ENCODE data around the gene TSPO. TPM values are rescaled to one million over a fixed set of nuclear protein-coding genes. Genes with fewer than 3 reads are reported as not detected.
A peak's percentile ranks its signal among the peaks of the same experiment; 100 is the strongest.

Gene TSPO
- total and polyA plus RNA-seq, 2 of the 13 experiments (the other 11 are each of a cell fraction or from before 2014, with no cell fraction given), result 0.46 to 1.4 TPM

DNA sequence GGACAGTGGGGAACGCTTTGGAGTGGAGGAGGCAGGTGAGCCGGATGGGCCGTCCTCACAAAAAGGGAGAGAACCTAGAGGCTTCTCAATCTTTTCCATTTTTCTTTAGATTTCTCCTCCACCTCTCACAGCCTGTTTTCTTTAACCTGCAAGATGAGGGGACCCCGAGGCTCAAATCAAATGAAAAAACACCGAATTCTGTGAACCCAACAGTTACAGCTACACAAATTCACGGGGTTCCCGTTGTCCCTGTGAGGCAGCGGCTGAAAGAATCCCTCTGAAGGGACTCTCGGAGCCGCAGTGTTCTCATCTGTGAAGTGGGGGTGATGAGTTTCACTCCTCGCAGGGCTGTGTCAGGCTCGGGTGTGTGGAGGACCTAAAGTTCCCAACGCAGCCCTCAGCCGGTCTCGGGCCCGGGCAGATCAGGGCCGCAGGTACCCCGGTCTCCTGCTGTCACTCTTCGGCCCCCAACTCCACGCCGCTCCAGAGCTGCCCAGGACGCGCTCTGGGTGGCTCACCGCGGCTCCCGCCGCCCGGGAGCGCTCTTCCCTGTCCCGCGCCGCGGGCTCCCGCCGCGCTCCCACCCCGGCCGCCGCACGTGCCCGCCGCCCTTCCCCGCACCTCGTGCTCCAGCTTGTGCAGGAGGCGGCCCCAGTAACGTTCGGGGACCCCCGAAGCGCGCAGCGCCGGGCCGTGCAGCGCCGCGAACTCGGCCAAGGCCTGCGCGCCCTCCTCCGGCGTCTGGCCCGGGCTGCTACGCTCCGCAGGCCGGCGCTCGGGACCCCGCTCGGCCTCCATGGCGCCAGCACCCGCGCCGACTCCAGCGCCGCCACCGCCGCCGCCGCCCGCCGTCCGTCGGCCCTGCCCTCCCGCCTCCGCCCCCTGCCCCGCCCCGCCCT, 35.2 kb downstream of the TSPO start, which contains the start of gene TTLL12 (continued):
- TF ChIP-seq, protein P1, sequence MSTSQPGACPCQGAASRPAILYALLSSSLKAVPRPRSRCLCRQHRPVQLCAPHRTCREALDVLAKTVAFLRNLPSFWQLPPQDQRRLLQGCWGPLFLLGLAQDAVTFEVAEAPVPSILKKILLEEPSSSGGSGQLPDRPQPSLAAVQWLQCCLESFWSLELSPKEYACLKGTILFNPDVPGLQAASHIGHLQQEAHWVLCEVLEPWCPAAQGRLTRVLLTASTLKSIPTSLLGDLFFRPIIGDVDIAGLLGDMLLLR (CRISPR knock-in tag; IDR thresholded peaks at IDR 0.05), result peak; percentile 59; the same call in 1 of the 2 replicates
- TF ChIP-seq SP4 (CRISPR knock-in tag; IDR thresholded peaks at IDR 0.05) (no peak), HOXA9 (CRISPR knock-in tag; IDR thresholded peaks at IDR 0.05; ENCODE audit: borderline replicate concordance) (no peak), ZNF724P (CRISPR knock-in tag; IDR thresholded peaks at IDR 0.05; ENCODE audit: borderline replicate concordance) (no peak), RORA (CRISPR knock-in tag; IDR thresholded peaks at IDR 0.05) (no peak), CC2D1A (CRISPR knock-in tag; IDR thresholded peaks at IDR 0.05) (no peak), MAFF (IDR thresholded peaks at IDR 0.05; ENCODE audit: low read depth, low read length) (no peak), AGO2 (optimal IDR thresholded peaks at IDR 0.05; ENCODE audit: low read depth, low read length) (peak; percentile 46), ZFYVE20 (CRISPR knock-in tag; IDR thresholded peaks at IDR 0.05; ENCODE audit: borderline replicate concordance, low read depth) (peak; percentile 77; the same call in 1 of the 2 replicates), ZFP36L1 (CRISPR knock-in tag; IDR thresholded peaks at IDR 0.05) (no peak), ZNF598 (CRISPR knock-in tag; IDR thresholded peaks at IDR 0.05; ENCODE audit: borderline replicate concordance) (no peak), SRSF9 (IDR thresholded peaks at IDR 0.05; ENCODE audit: borderline replicate concordance, insufficient read depth, low read depth, low read length, poor library complexity, severe bottlenecking) (no peak), FOXJ3 (CRISPR knock-in tag; IDR thresholded peaks at IDR 0.05; ENCODE audit: borderline replicate concordance) (no peak), MYNN (CRISPR knock-in tag; IDR thresholded peaks at IDR 0.05; ENCODE audit: low read depth) (no peak), NR2F6 (IDR thresholded peaks at IDR 0.05) (no peak), NR2F6 (CRISPR knock-in tag; IDR thresholded peaks at IDR 0.05) (no peak), GTF2F1 (IDR thresholded peaks at IDR 0.05; ENCODE audit: low read length) (no peak), CBX1 (IDR thresholded peaks at IDR 0.05; ENCODE audit: low read depth) (no peak), ZNF564 (CRISPR knock-in tag; IDR thresholded peaks at IDR 0.05) (no peak), SETDB1 (CRISPR knock-in tag; IDR thresholded peaks at IDR 0.05; ENCODE audit: borderline replicate concordance) (no peak), ARNT2 (CRISPR knock-in tag; IDR thresholded peaks at IDR 0.05; ENCODE audit: low read depth) (peak; percentile 56; the same call in 1 of the 2 replicates), ZBTB7A (CRISPR knock-in tag; IDR thresholded peaks at IDR 0.05) (no peak)
- TF ChIP-seq, protein P2, sequence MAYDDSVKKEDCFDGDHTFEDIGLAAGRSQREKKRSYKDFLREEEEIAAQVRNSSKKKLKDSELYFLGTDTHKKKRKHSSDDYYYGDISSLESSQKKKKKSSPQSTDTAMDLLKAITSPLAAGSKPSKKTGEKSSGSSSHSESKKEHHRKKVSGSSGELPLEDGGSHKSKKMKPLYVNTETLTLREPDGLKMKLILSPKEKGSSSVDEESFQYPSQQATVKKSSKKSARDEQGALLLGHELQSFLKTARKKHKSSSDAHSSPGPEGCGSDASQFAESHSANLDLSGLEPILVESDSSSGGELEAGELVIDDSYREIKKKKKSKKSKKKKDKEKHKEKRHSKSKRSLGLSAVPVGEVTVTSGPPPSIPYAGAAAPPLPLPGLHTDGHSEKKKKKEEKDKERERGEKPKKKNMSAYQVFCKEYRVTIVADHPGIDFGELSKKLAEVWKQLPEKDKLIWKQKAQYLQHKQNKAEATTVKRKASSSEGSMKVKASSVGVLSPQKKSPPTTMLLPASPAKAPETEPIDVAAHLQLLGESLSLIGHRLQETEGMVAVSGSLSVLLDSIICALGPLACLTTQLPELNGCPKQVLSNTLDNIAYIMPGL (CRISPR knock-in tag; IDR thresholded peaks at IDR 0.05; ENCODE audit: borderline replicate concordance in 1 of 2, low read depth in 1 of 2), result no peak
- TF ChIP-seq, protein P3, sequence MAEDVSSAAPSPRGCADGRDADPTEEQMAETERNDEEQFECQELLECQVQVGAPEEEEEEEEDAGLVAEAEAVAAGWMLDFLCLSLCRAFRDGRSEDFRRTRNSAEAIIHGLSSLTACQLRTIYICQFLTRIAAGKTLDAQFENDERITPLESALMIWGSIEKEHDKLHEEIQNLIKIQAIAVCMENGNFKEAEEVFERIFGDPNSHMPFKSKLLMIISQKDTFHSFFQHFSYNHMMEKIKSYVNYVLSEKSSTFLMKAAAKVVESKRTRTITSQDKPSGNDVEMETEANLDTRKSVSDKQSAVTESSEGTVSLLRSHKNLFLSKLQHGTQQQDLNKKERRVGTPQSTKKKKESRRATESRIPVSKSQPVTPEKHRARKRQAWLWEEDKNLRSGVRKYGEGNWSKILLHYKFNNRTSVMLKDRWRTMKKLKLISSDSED (CRISPR knock-in tag; IDR thresholded peaks at IDR 0.05), result 0 out of 2 replicates have a peak, but pooled peaks have one; percentile 24
- TF ChIP-seq, protein P4, sequence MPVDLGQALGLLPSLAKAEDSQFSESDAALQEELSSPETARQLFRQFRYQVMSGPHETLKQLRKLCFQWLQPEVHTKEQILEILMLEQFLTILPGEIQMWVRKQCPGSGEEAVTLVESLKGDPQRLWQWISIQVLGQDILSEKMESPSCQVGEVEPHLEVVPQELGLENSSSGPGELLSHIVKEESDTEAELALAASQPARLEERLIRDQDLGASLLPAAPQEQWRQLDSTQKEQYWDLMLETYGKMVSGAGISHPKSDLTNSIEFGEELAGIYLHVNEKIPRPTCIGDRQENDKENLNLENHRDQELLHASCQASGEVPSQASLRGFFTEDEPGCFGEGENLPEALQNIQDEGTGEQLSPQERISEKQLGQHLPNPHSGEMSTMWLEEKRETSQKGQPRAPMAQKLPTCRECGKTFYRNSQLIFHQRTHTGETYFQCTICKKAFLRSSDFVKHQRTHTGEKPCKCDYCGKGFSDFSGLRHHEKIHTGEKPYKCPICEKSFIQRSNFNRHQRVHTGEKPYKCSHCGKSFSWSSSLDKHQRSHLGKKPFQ (CRISPR knock-in tag; IDR thresholded peaks at IDR 0.05; ENCODE audit: insufficient replicate concordance), result peak; percentile 66

All from HepG2 (cell line).